CD4-positive, alpha-beta T cell (primary cell): ENCODE measurements around the gene MORN4. TPM values are rescaled to one million over a fixed set of nuclear protein-coding genes. Genes with fewer than 3 reads are reported as not detected.

Source experiments
- ATAC-seq: fragments of 200-7000 bp; cut with Tn5 transposase; one replicate; pipeline ENCODE4 v1.10.0; 2022; ENCODE audit warnings: mild to moderate bottlenecking; ENCODE audit not compliant: poor library complexity
- CTCF ChIA-PET: fragments of 350-600 bp; sonication (Branson Sonifier 250); formaldehyde crosslinking; loops from one replicate; lab custom pipeline; 2021; ENCODE audit warnings: antibody characterized with exemption, inconsistent platforms; lab: Charles Lee
- POLR2A ChIA-PET: fragments of 350-600 bp; sonication (Branson Sonifier 250); formaldehyde crosslinking; loops from one replicate; lab custom pipeline; 2021; ENCODE audit warnings: antibody characterized with exemption, inconsistent platforms; lab: Charles Lee
- DNase-seq, 14 experiments: peaks; one replicate each; pipeline ENCODE4 v3.0.0-alpha.2; 2013 to 2020; ENCODE audit warnings: mixed read lengths in 2 of 14
- H3K27ac ChIP-seq, 2 donors: one replicate each; pipeline versions ENCODE4 v1.5.1 to v1.7.0; 2013; ENCODE audit warnings: low read length in 2 of 2, low read depth in 1 of 2, mild to moderate bottlenecking in 1 of 2
- H3K27me3 ChIP-seq, 2 experiments: 1 replicate in 1 of 2; 2 replicates in 1 of 2; pipeline versions ENCODE4 v1.6.1 to v1.7.0; 2013; ENCODE audit warnings: low read length in 2 of 2, control low read depth in 1 of 2, mild to moderate bottlenecking in 1 of 2, moderate library complexity in 1 of 2; ENCODE audit not compliant: insufficient read depth in 2 of 2, control insufficient read depth in 1 of 2
- H3K36me3 ChIP-seq: one replicate; pipeline ENCODE4 v1.6.1; 2013; ENCODE audit warnings: low read length, control low read depth; ENCODE audit not compliant: insufficient read depth
- H3K4me1 ChIP-seq: one replicate; pipeline ENCODE4 v1.6.1; 2013; ENCODE audit warnings: low read length, control low read depth; ENCODE audit not compliant: insufficient read depth
- H3K4me3 ChIP-seq: one replicate; pipeline ENCODE4 v1.5.1; 2013; ENCODE audit warnings: mild to moderate bottlenecking, low read length, moderate library complexity
- H3K9me3 ChIP-seq, 2 experiments: 1 replicate in 1 of 2; 2 replicates in 1 of 2; pipeline versions ENCODE4 v1.6.1 to v1.7.0; 2013; ENCODE audit warnings: low read length in 2 of 2, mild to moderate bottlenecking in 2 of 2, control low read depth in 1 of 2, moderate library complexity in 1 of 2; ENCODE audit not compliant: control insufficient read depth in 1 of 2, insufficient read depth in 1 of 2
- H3K27ac Mint-ChIP-seq: one replicate; pipeline ENCODE4 v1.8.0; 2020; ENCODE audit warnings: mixed read lengths
- H3K27me3 Mint-ChIP-seq: one replicate; pipeline ENCODE4 v1.8.0; 2021; ENCODE audit warnings: mixed read lengths
- H3K36me3 Mint-ChIP-seq: one replicate; pipeline ENCODE4 v1.8.0; 2021; ENCODE audit warnings: low read depth, mixed read lengths
- H3K4me1 Mint-ChIP-seq: one replicate; pipeline ENCODE4 v1.8.0; 2021; ENCODE audit warnings: low read depth, mixed read lengths
- H3K4me3 Mint-ChIP-seq: one replicate; pipeline ENCODE4 v1.8.0; 2020; ENCODE audit warnings: mild to moderate bottlenecking, mixed read lengths
- H3K9me3 Mint-ChIP-seq: one replicate; pipeline ENCODE4 v1.8.0; 2020; ENCODE audit warnings: mixed read lengths
- intact Hi-C, 2 experiments: fragments of 100-400 bp; cut with DNase I in 1 of 2; cut with micrococcal nuclease in 1 of 2; formaldehyde crosslinking; loops; one replicate each; pipeline versions ENCODE4 v1.15.1 to v1.9.0; 2023 to 2025; cut with DNase I, micrococcal nuclease
- total RNA-seq, 174 experiments: library from RNA in 2 of 174; stranded (reverse) in 2 of 174; gene quantifications; one replicate each; pipeline ENCODE4 v1.2.3 and lab custom pipeline; 2021 to 2026
- TF ChIP-seq, protein P1 (sequence below): fragments of 200-600 bp; IDR thresholded peaks from one replicate; pipeline ENCODE4 v1.8.0; 2022; ENCODE audit warnings: antibody characterized with exemption, mild to moderate bottlenecking

The MORN4 gene
- total RNA-seq, 2 experiments from 2014 or later = 0.36 to 0.39 TPM

GRCh38 chr10:97582169-97582568 lies 51.1 kb downstream of the MORN4 start:
- H3K4me1 Mint-ChIP-seq = no peaks in the 10 kb centered on the region
- no peaks in the 10 kb centered on the region for H3K36me3 Mint-ChIP-seq
- TF ChIP-seq, protein P1, sequence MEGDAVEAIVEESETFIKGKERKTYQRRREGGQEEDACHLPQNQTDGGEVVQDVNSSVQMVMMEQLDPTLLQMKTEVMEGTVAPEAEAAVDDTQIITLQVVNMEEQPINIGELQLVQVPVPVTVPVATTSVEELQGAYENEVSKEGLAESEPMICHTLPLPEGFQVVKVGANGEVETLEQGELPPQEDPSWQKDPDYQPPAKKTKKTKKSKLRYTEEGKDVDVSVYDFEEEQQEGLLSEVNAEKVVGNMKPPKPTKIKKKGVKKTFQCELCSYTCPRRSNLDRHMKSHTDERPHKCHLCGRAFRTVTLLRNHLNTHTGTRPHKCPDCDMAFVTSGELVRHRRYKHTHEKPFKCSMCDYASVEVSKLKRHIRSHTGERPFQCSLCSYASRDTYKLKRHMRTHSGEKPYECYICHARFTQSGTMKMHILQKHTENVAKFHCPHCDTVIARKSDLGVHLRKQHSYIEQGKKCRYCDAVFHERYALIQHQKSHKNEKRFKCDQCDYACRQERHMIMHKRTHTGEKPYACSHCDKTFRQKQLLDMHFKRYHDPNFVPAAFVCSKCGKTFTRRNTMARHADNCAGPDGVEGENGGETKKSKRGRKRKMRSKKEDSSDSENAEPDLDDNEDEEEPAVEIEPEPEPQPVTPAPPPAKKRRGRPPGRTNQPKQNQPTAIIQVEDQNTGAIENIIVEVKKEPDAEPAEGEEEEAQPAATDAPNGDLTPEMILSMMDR = no peak
- H3K36me3 ChIP-seq = no peaks in the 10 kb centered on the region
- peaks cover 2 to 5% of the 10 kb centered on the region in 2 experiments for H3K27me3 ChIP-seq
- no peak overlapping the region for H3K4me3 Mint-ChIP-seq
- no peak overlapping the region for H3K4me3 ChIP-seq
- no peak for DNase-seq
- H3K4me1 ChIP-seq = no peaks in the 10 kb centered on the region
- POLR2A ChIA-PET = no interaction called here
- H3K27me3 Mint-ChIP-seq = no peaks in the 10 kb centered on the region
- ATAC-seq = no peak
- no peak overlapping the region for H3K27ac Mint-ChIP-seq
- intact Hi-C loops = no loop called here
- H3K9me3 ChIP-seq = no peaks in the 10 kb centered on the region
- no peak overlapping the region for H3K27ac ChIP-seq
- H3K9me3 Mint-ChIP-seq = no peaks in the 10 kb centered on the region
- CTCF ChIA-PET = no interaction called here

GRCh38 chr10:97580421-97581367 lies 52.6 kb downstream of the MORN4 start:
- DNase-seq = no peak
- ATAC-seq = no peak
- Histone ChIP-seq H3K36me3 (no peaks in the 10 kb centered on the region), H3K9me3 (no peaks in the 10 kb centered on the region), H3K4me3 (no peak overlapping the region), H3K27me3 (peaks cover 2 to 5% of the 10 kb centered on the region in 2 experiments), H3K4me1 (no peaks in the 10 kb centered on the region), H3K27ac (no peak overlapping the region)
- Mint-ChIP-seq H3K4me3 (no peak overlapping the region), H3K4me1 (no peaks in the 10 kb centered on the region), H3K27me3 (no peaks in the 10 kb centered on the region), H3K27ac (no peak overlapping the region), H3K36me3 (no peaks in the 10 kb centered on the region), H3K9me3 (no peaks in the 10 kb centered on the region)
- CTCF ChIA-PET = no interaction called here
- TF ChIP-seq, protein P1 = no peak
- intact Hi-C loops = no loop called here
- POLR2A ChIA-PET = no interaction called here

- H3K4me3 ChIP-seq = no peak overlapping the region
- H3K4me1 ChIP-seq = no peaks in the 10 kb centered on the region
- intact Hi-C loops = no loop called here
- ATAC-seq (no peak), DNase-seq (no peak)
- no peaks in the 10 kb centered on the region for H3K9me3 Mint-ChIP-seq
- no peaks in the 10 kb centered on the region for H3K36me3 Mint-ChIP-seq
- CTCF ChIA-PET = no interaction called here
- no peaks in the 10 kb centered on the region for H3K4me1 Mint-ChIP-seq
- H3K27me3 Mint-ChIP-seq = no peaks in the 10 kb centered on the region
- no peak overlapping the region for H3K27ac ChIP-seq
- POLR2A ChIA-PET = interaction anchor here (0.5 kb wide), 1 partner anchor 319 kb away, joined by 3 read pairs; no protein-coding TSS in a partner anchor
- H3K36me3 ChIP-seq = no peaks in the 10 kb centered on the region
- no peak overlapping the region for H3K4me3 Mint-ChIP-seq
- peaks cover 2 to 5% of the 10 kb centered on the region in 2 experiments for H3K27me3 ChIP-seq
- H3K9me3 ChIP-seq = no peaks in the 10 kb centered on the region
- H3K27ac Mint-ChIP-seq = no peak overlapping the region
- TF ChIP-seq, protein P1 = no peak
Measured at GRCh38 chr10:97578171-97578844, 55.0 kb downstream of the MORN4 start.
